HG03095 (cell line): ENCODE measurements around the gene PDCD4.

Experiments
- ATAC-seq: cut with Tn5 transposase; IDR thresholded peaks from one replicate; pipeline ENCODE4 v1.9.1; 2021; ENCODE audit warnings: moderate library complexity; ENCODE audit not compliant: unreplicated experiment

The PDCD4 gene

GRCh38 chr10:110841767-110842267 is 29.9 kb upstream of the PDCD4 start:
- ATAC-seq: peak; percentile 75

- peak; percentile 4 for ATAC-seq
Measured at GRCh38 chr10:110842326-110842904, 29.3 kb upstream of the PDCD4 start.

- ATAC-seq: peak; percentile 73
Measured at GRCh38 chr10:110843031-110843430, 28.7 kb upstream of the PDCD4 start.

GRCh38 chr10:110843796-110844616 is 27.7 kb upstream of the PDCD4 start:
- no peak for ATAC-seq

- no peak for ATAC-seq
Measured at GRCh38 chr10:110844617-110844881, 27.2 kb upstream of the PDCD4 start.

- ATAC-seq: no peak
Measured at GRCh38 chr10:110845192-110845755, 26.5 kb upstream of the PDCD4 start.

GRCh38 chr10:110845756-110846620 is 25.7 kb upstream of the PDCD4 start:
- ATAC-seq: no peak

- no peak for ATAC-seq
Measured at GRCh38 chr10:110847374-110847773, 24.4 kb upstream of the PDCD4 start.

GRCh38 chr10:110848106-110848505 is 23.6 kb upstream of the PDCD4 start:
- ATAC-seq: no peak

GRCh38 chr10:110850099-110850498 is 21.6 kb upstream of the PDCD4 start:
- no peak for ATAC-seq

- ATAC-seq: no peak
Measured at GRCh38 chr10:110851020-110851612, 20.6 kb upstream of the PDCD4 start.

- no peak for ATAC-seq
Measured at GRCh38 chr10:110852255-110852896, 19.4 kb upstream of the PDCD4 start.

- no peak for ATAC-seq
Measured at GRCh38 chr10:110852947-110853346, 18.8 kb upstream of the PDCD4 start.

- ATAC-seq: no peak
Measured at GRCh38 chr10:110853921-110854605, 17.7 kb upstream of the PDCD4 start.

- ATAC-seq: no peak
Measured at GRCh38 chr10:110857265-110858171, 14.2 kb upstream of the PDCD4 start.

- no peak for ATAC-seq
Measured at GRCh38 chr10:110858297-110858934, 13.3 kb upstream of the PDCD4 start.

GRCh38 chr10:110859206-110859972 is 12.3 kb upstream of the PDCD4 start:
- ATAC-seq: no peak

- no peak for ATAC-seq
Measured at GRCh38 chr10:110859973-110860376, 11.8 kb upstream of the PDCD4 start.
